C4-2B (cell line): Measurements from ENCODE around the gene CHD3.

Experiments used
- CTCF ChIP-seq: fragments of 450-650 bp; conservative IDR thresholded peaks from 2 replicates; pipeline ENCODE4 v1.5.1; 2017; ENCODE audit warnings: mild to moderate bottlenecking
- ZFX ChIP-seq: fragments of 450-650 bp; IDR thresholded peaks from 2 replicates; pipeline ENCODE4 v1.6.1; 2017

DNA sequence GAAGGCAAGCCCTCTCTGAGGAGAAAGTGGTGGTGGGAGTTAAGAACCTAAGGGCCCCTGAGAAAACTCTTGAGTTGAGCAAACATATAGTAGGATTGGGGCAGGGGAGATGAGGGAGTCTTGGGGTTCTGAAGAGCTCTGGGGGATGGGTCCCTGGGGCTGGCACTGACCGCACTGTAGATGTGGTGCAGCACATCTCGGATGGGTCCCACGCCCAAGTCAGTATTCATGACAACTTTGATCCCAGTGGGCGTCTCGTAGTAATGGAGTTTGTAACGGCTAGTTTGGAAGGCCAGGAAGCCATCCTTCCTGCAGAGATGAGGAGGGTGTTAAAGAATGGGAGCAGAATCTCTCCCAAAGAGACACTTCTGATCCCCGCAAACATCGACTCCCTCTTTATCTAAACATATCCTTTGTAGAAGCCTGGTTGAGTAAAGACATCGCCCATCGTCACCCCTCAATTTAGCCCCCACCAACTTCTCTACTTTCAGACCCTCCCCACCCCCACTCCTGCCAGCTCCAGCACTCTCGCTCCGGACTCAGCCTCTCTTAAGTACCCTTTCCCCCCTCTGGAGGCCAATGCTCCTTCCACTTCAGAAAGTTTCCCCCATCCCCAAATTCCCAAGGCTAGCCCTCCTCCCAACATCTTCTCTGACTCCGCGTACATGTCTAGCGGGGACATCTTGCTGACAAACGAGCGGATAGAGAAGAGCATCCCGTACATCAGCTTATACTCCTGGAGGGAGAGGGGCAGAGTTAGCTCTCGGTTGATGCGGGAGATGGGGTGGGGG lies 42.4 kb downstream of the CHD3 start:
- TF ChIP-seq CTCF (no peak), ZFX (no peak)
